MM.1S (cell line): ENCODE results near the gene INSR.
A peak's percentile ranks its signal among the peaks of the same experiment; 100 is the strongest.

ENCODE experiments used
- DNase-seq: peaks from one replicate; pipeline ENCODE4 v3.0.0-alpha.2; 2015
- H2AFZ ChIP-seq: fragments of 300-600 bp; sonication (generic); 2 replicates; pipeline ENCODE4 v1.6.0; 2016; ENCODE audit warnings: antibody characterized with exemption, low read length
- H3F3A ChIP-seq: fragments of 300-600 bp; sonication (generic); 2 replicates; pipeline ENCODE4 v1.6.1; 2016; ENCODE audit warnings: mild to moderate bottlenecking, antibody characterized with exemption, low read length, moderate library complexity, mixed read lengths; ENCODE audit not compliant: insufficient read depth
- H3K27ac ChIP-seq: fragments of 300-600 bp; sonication (generic); 2 replicates; pipeline ENCODE4 v1.5.1; 2016; ENCODE audit warnings: mild to moderate bottlenecking, low read length
- H3K27me3 ChIP-seq: fragments of 300-600 bp; sonication (generic); replicated peaks from 2 replicates; pipeline ENCODE4 v1.6.0; 2016; ENCODE audit warnings: low read length; ENCODE audit not compliant: insufficient read depth
- H3K36me3 ChIP-seq: fragments of 300-600 bp; sonication (generic); replicated peaks from 2 replicates; pipeline ENCODE4 v1.6.1; 2016; ENCODE audit warnings: mild to moderate bottlenecking, low read length, mixed read lengths; ENCODE audit not compliant: insufficient read depth
- H3K4me1 ChIP-seq: fragments of 300-600 bp; sonication (generic); 2 replicates; pipeline ENCODE4 v1.6.1; 2016; ENCODE audit warnings: low read length, mixed read lengths
- H3K4me2 ChIP-seq: fragments of 300-600 bp; sonication (generic); 2 replicates; pipeline ENCODE4 v1.6.0; 2016; ENCODE audit warnings: low read depth, low read length
- H3K4me3 ChIP-seq: fragments of 300-600 bp; sonication (generic); 2 replicates; pipeline ENCODE4 v1.5.1; 2016; ENCODE audit warnings: low read length, mixed read lengths
- H3K79me2 ChIP-seq: fragments of 300-600 bp; sonication (generic); 2 replicates; pipeline ENCODE4 v1.6.1; 2016; ENCODE audit warnings: mixed run types, low read length, mixed read lengths
- H3K9ac ChIP-seq: fragments of 300-600 bp; sonication (generic); 2 replicates; pipeline ENCODE4 v1.6.1; 2016; ENCODE audit warnings: low read length, mixed read lengths
- H3K9me2 ChIP-seq: fragments of 300-600 bp; sonication (generic); replicated peaks from 2 replicates; pipeline ENCODE4 v1.6.1; 2016; ENCODE audit warnings: mild to moderate bottlenecking, low read length, mixed read lengths; ENCODE audit not compliant: insufficient read depth
- H3K9me3 ChIP-seq: fragments of 300-600 bp; sonication (generic); replicated peaks from 2 replicates; pipeline ENCODE4 v1.6.1; 2016; ENCODE audit warnings: mild to moderate bottlenecking, low read length, mixed read lengths; ENCODE audit not compliant: insufficient read depth
- H4K20me1 ChIP-seq: fragments of 300-600 bp; sonication (generic); 2 replicates; pipeline ENCODE4 v1.6.1; 2016; ENCODE audit warnings: mild to moderate bottlenecking, low read length, moderate library complexity, mixed read lengths; ENCODE audit not compliant: insufficient read depth
- CTCF ChIP-seq: fragments of 300-600 bp; sonication (generic); IDR thresholded peaks from 2 replicates; pipeline ENCODE4 v1.5.1; 2016; ENCODE audit warnings: antibody characterized with exemption, low read length, mixed read lengths
- EZH2 ChIP-seq: fragments of 300-600 bp; sonication (generic); optimal IDR thresholded peaks from 2 replicates; pipeline ENCODE3; 2017; ENCODE audit warnings: low read depth, mild to moderate bottlenecking, antibody characterized with exemption, low read length, mixed read lengths
- EZH2phosphoT487 ChIP-seq: fragments of 300-600 bp; sonication (generic); IDR thresholded peaks from 2 replicates; pipeline ENCODE4 v1.6.1; 2018; ENCODE audit warnings: antibody characterized with exemption, low read length

INSR gene

GRCh38 chr19:7326105-7326877 is 32.1 kb upstream of the INSR start:
- no peak overlapping the region for H3K4me3 ChIP-seq
- H3F3A ChIP-seq, result no peaks in the 10 kb centered on the region
- no peak overlapping the region for H2AFZ ChIP-seq
- H3K27me3 ChIP-seq, result no peaks in the 10 kb centered on the region
- no peak overlapping the region for H3K4me2 ChIP-seq
- TF ChIP-seq CTCF (peak; percentile 94), EZH2 (no peak)
- H3K4me1 ChIP-seq, result peaks cover 4% of the 10 kb centered on the region; the same call in 1 of the 2 replicates
- no peaks in the 10 kb centered on the region for H3K9me2 ChIP-seq
- no peaks in the 10 kb centered on the region for H3K36me3 ChIP-seq
- no peaks in the 10 kb centered on the region for H3K9me3 ChIP-seq
- no peak overlapping the region for H3K9ac ChIP-seq
- H4K20me1 ChIP-seq, result no peaks in the 10 kb centered on the region
- no peak overlapping the region for H3K27ac ChIP-seq
- DNase-seq, result peak; percentile 80
- H3K79me2 ChIP-seq, result no peaks in the 10 kb centered on the region

- no peaks in the 10 kb centered on the region for H3K9me3 ChIP-seq
- no peaks in the 10 kb centered on the region for H4K20me1 ChIP-seq
- no peak overlapping the region for H3K27ac ChIP-seq
- no peaks in the 10 kb centered on the region for H3K4me1 ChIP-seq
- H3K79me2 ChIP-seq, result no peaks in the 10 kb centered on the region
- H2AFZ ChIP-seq, result no peak overlapping the region
- H3K4me2 ChIP-seq, result no peak overlapping the region
- H3K9ac ChIP-seq, result no peak overlapping the region
- TF ChIP-seq CTCF (no peak), EZH2 (no peak), EZH2phosphoT487 (no peak)
- no peaks in the 10 kb centered on the region for H3K9me2 ChIP-seq
- no peaks in the 10 kb centered on the region for H3K27me3 ChIP-seq
- no peak for DNase-seq
- H3K36me3 ChIP-seq, result no peaks in the 10 kb centered on the region
- no peaks in the 10 kb centered on the region for H3F3A ChIP-seq
- H3K4me3 ChIP-seq, result no peak overlapping the region
Observed at GRCh38 chr19:7318176-7318575, 24.0 kb upstream of the INSR start.

- Histone ChIP-seq H3K27me3 (no peaks in the 10 kb centered on the region), H3K9me3 (no peaks in the 10 kb centered on the region), H3K79me2 (no peaks in the 10 kb centered on the region), H3K36me3 (no peaks in the 10 kb centered on the region), H4K20me1 (no peaks in the 10 kb centered on the region), H3F3A (no peaks in the 10 kb centered on the region), H3K9ac (no peak overlapping the region), H3K9me2 (no peaks in the 10 kb centered on the region), H3K4me2 (no peak overlapping the region), H3K4me1 (no peaks in the 10 kb centered on the region), H3K27ac (no peak overlapping the region), H3K4me3 (no peak overlapping the region), H2AFZ (no peak overlapping the region)
- TF ChIP-seq EZH2phosphoT487 (no peak), CTCF (no peak), EZH2 (no peak)
- no peak for DNase-seq
Observed at GRCh38 chr19:7312816-7313215, 18.6 kb upstream of the INSR start.
